Measurements from ENCODE around the gene TMEM74B.

TMEM74B gene

GRCh38 chr20:1165941-1166340 is 18.8 kb downstream of the TMEM74B start:
- Histone ChIP-seq H2BK120ac (ENCODE audit: low read depth, low read length) (no peak overlapping the region), H3K36me3 (ENCODE audit: control insufficient read depth, insufficient read depth, low read length) (peaks cover 11% of the 10 kb centered on the region), H3K18ac (ENCODE audit: low read length) (no peak overlapping the region), H3K9ac (ENCODE audit: low read length) (no peak overlapping the region), H4K8ac (ENCODE audit: low read depth, low read length) (no peak overlapping the region), H3K4me3 (ENCODE audit: low read length) (no peak overlapping the region), H3K79me1 (ENCODE audit: low read length) (no peaks in the 10 kb centered on the region), H3K4ac (ENCODE audit: low read depth, low read length) (no peak overlapping the region), H3K4me1 (ENCODE audit: control insufficient read depth, low read depth, low read length) (no peaks in the 10 kb centered on the region), H3K27ac (ENCODE audit: low read depth, low read length) (no peak overlapping the region), H3K4me2 (ENCODE audit: low read length) (no peak overlapping the region), H2BK5ac (ENCODE audit: low read length) (no peak overlapping the region), H3K79me2 (ENCODE audit: control insufficient read depth, insufficient read depth, low read length) (no peaks in the 10 kb centered on the region), H2BK15ac (replicated peaks; ENCODE audit: low read depth) (no peak overlapping the region), H2AK5ac (ENCODE audit: low read length) (no peak overlapping the region), H3K23ac (ENCODE audit: low read length) (no peak overlapping the region), H4K5ac (ENCODE audit: low read length) (no peak overlapping the region), H3K27me3 (ENCODE audit: insufficient read depth, low read length, poor library complexity) (no peaks in the 10 kb centered on the region), H3K56ac (ENCODE audit: low read length) (no peak overlapping the region)
- no peak for DNase-seq
- WGBS (ENCODE audit: extremely low coverage, insufficient coverage, low lambda C conversion rate): no CpG with 5 or more reads among the region's 9 CpGs

GRCh38 chr20:1165521-1165920 is 19.3 kb downstream of the TMEM74B start:
- H4K8ac ChIP-seq (ENCODE audit: low read depth, low read length): no peak overlapping the region
- no peaks in the 10 kb centered on the region for H3K27me3 ChIP-seq (ENCODE audit: insufficient read depth, low read length, poor library complexity)
- no peaks in the 10 kb centered on the region for H3K79me1 ChIP-seq (ENCODE audit: low read length)
- H4K5ac ChIP-seq (ENCODE audit: low read length): no peak overlapping the region
- no peak overlapping the region for H2AK5ac ChIP-seq (ENCODE audit: low read length)
- no peak overlapping the region for H2BK120ac ChIP-seq (ENCODE audit: low read depth, low read length)
- no peaks in the 10 kb centered on the region for H3K4me1 ChIP-seq (ENCODE audit: control insufficient read depth, low read depth, low read length)
- H3K56ac ChIP-seq (ENCODE audit: low read length): no peak overlapping the region
- H2BK15ac ChIP-seq (replicated peaks; ENCODE audit: low read depth): no peak overlapping the region
- H3K9ac ChIP-seq (ENCODE audit: low read length): no peak overlapping the region
- WGBS (ENCODE audit: extremely low coverage, insufficient coverage, low lambda C conversion rate): no CpG with 5 or more reads among the region's 1 CpG
- H3K4ac ChIP-seq (ENCODE audit: low read depth, low read length): no peak overlapping the region
- H3K4me3 ChIP-seq (ENCODE audit: low read length): no peak overlapping the region
- no peak overlapping the region for H3K4me2 ChIP-seq (ENCODE audit: low read length)
- H2BK5ac ChIP-seq (ENCODE audit: low read length): no peak overlapping the region
- H3K27ac ChIP-seq (ENCODE audit: low read depth, low read length): no peak overlapping the region
- H3K79me2 ChIP-seq (ENCODE audit: control insufficient read depth, insufficient read depth, low read length): no peaks in the 10 kb centered on the region
- peaks cover 12% of the 10 kb centered on the region for H3K36me3 ChIP-seq (ENCODE audit: control insufficient read depth, insufficient read depth, low read length)
- no peak overlapping the region for H3K18ac ChIP-seq (ENCODE audit: low read length)
- H3K23ac ChIP-seq (ENCODE audit: low read length): no peak overlapping the region
- DNase-seq: no peak

- H4K8ac ChIP-seq (ENCODE audit: low read depth, low read length): no peak overlapping the region
- H3K4me3 ChIP-seq (ENCODE audit: low read length): no peak overlapping the region
- no peak for DNase-seq
- H4K5ac ChIP-seq (ENCODE audit: low read length): no peak overlapping the region
- H3K27me3 ChIP-seq (ENCODE audit: insufficient read depth, low read length, poor library complexity): no peaks in the 10 kb centered on the region
- H3K9ac ChIP-seq (ENCODE audit: low read length): no peak overlapping the region
- WGBS (ENCODE audit: extremely low coverage, insufficient coverage, low lambda C conversion rate): no CpG with 5 or more reads among the region's 7 CpGs
- H3K27ac ChIP-seq (ENCODE audit: low read depth, low read length): no peak overlapping the region
- H3K18ac ChIP-seq (ENCODE audit: low read length): no peak overlapping the region
- no peak overlapping the region for H2BK5ac ChIP-seq (ENCODE audit: low read length)
- no peak overlapping the region for H2BK15ac ChIP-seq (replicated peaks; ENCODE audit: low read depth)
- no peak overlapping the region for H2AK5ac ChIP-seq (ENCODE audit: low read length)
- no peaks in the 10 kb centered on the region for H3K4me1 ChIP-seq (ENCODE audit: control insufficient read depth, low read depth, low read length)
- no peak overlapping the region for H3K4me2 ChIP-seq (ENCODE audit: low read length)
- H3K79me1 ChIP-seq (ENCODE audit: low read length): no peaks in the 10 kb centered on the region
- H3K56ac ChIP-seq (ENCODE audit: low read length): no peak overlapping the region
- no peak overlapping the region for H3K23ac ChIP-seq (ENCODE audit: low read length)
- peaks cover 12% of the 10 kb centered on the region for H3K36me3 ChIP-seq (ENCODE audit: control insufficient read depth, insufficient read depth, low read length)
- H2BK120ac ChIP-seq (ENCODE audit: low read depth, low read length): no peak overlapping the region
- H3K4ac ChIP-seq (ENCODE audit: low read depth, low read length): no peak overlapping the region
- no peaks in the 10 kb centered on the region for H3K79me2 ChIP-seq (ENCODE audit: control insufficient read depth, insufficient read depth, low read length)
Observed at GRCh38 chr20:1164871-1165270, 19.9 kb downstream of the TMEM74B start.

- H2AK5ac ChIP-seq (ENCODE audit: low read length): no peak overlapping the region
- no peaks in the 10 kb centered on the region for H3K79me2 ChIP-seq (ENCODE audit: control insufficient read depth, insufficient read depth, low read length)
- no peak overlapping the region for H3K56ac ChIP-seq (ENCODE audit: low read length)
- no peak overlapping the region for H3K23ac ChIP-seq (ENCODE audit: low read length)
- WGBS (ENCODE audit: extremely low coverage, insufficient coverage, low lambda C conversion rate): no CpG with 5 or more reads among the region's 2 CpGs
- H2BK120ac ChIP-seq (ENCODE audit: low read depth, low read length): no peak overlapping the region
- H3K4me3 ChIP-seq (ENCODE audit: low read length): no peak overlapping the region
- H3K27ac ChIP-seq (ENCODE audit: low read depth, low read length): no peak overlapping the region
- no peak overlapping the region for H4K8ac ChIP-seq (ENCODE audit: low read depth, low read length)
- H3K27me3 ChIP-seq (ENCODE audit: insufficient read depth, low read length, poor library complexity): no peaks in the 10 kb centered on the region
- H3K4ac ChIP-seq (ENCODE audit: low read depth, low read length): no peak overlapping the region
- no peak overlapping the region for H3K18ac ChIP-seq (ENCODE audit: low read length)
- DNase-seq: no peak
- no peaks in the 10 kb centered on the region for H3K79me1 ChIP-seq (ENCODE audit: low read length)
- H2BK5ac ChIP-seq (ENCODE audit: low read length): no peak overlapping the region
- no peaks in the 10 kb centered on the region for H3K4me1 ChIP-seq (ENCODE audit: control insufficient read depth, low read depth, low read length)
- no peak overlapping the region for H2BK15ac ChIP-seq (replicated peaks; ENCODE audit: low read depth)
- no peak overlapping the region for H3K4me2 ChIP-seq (ENCODE audit: low read length)
- H4K5ac ChIP-seq (ENCODE audit: low read length): no peak overlapping the region
- peaks cover 12% of the 10 kb centered on the region for H3K36me3 ChIP-seq (ENCODE audit: control insufficient read depth, insufficient read depth, low read length)
- H3K9ac ChIP-seq (ENCODE audit: low read length): no peak overlapping the region
Observed at GRCh38 chr20:1163653-1164052, 21.1 kb downstream of the TMEM74B start.

- no peaks in the 10 kb centered on the region for H3K79me2 ChIP-seq (ENCODE audit: control insufficient read depth, insufficient read depth, low read length)
- no peaks in the 10 kb centered on the region for H3K27me3 ChIP-seq (ENCODE audit: insufficient read depth, low read length, poor library complexity)
- H2BK15ac ChIP-seq (replicated peaks; ENCODE audit: low read depth): no peak overlapping the region
- H3K79me1 ChIP-seq (ENCODE audit: low read length): no peaks in the 10 kb centered on the region
- H3K4me1 ChIP-seq (ENCODE audit: control insufficient read depth, low read depth, low read length): no peaks in the 10 kb centered on the region
- DNase-seq: no peak
- no peak overlapping the region for H3K4me3 ChIP-seq (ENCODE audit: low read length)
- H3K36me3 ChIP-seq (ENCODE audit: control insufficient read depth, insufficient read depth, low read length): peaks cover 9% of the 10 kb centered on the region
- no peak overlapping the region for H3K56ac ChIP-seq (ENCODE audit: low read length)
- H4K8ac ChIP-seq (ENCODE audit: low read depth, low read length): no peak overlapping the region
- no peak overlapping the region for H3K18ac ChIP-seq (ENCODE audit: low read length)
- H4K5ac ChIP-seq (ENCODE audit: low read length): no peak overlapping the region
- no peak overlapping the region for H2BK5ac ChIP-seq (ENCODE audit: low read length)
- no peak overlapping the region for H2BK120ac ChIP-seq (ENCODE audit: low read depth, low read length)
- H2AK5ac ChIP-seq (ENCODE audit: low read length): no peak overlapping the region
- no peak overlapping the region for H3K4me2 ChIP-seq (ENCODE audit: low read length)
- H3K9ac ChIP-seq (ENCODE audit: low read length): no peak overlapping the region
- H3K4ac ChIP-seq (ENCODE audit: low read depth, low read length): no peak overlapping the region
- no peak overlapping the region for H3K27ac ChIP-seq (ENCODE audit: low read depth, low read length)
- no CpG with 5 or more reads among the region's 6 CpGs for WGBS (ENCODE audit: extremely low coverage, insufficient coverage, low lambda C conversion rate)
- H3K23ac ChIP-seq (ENCODE audit: low read length): no peak overlapping the region
Observed at GRCh38 chr20:1163105-1163504, 21.7 kb downstream of the TMEM74B start.

GRCh38 chr20:1160991-1161390 is 23.8 kb downstream of the TMEM74B start:
- H3K18ac ChIP-seq (ENCODE audit: low read length): no peak overlapping the region
- no peak overlapping the region for H2BK5ac ChIP-seq (ENCODE audit: low read length)
- no peaks in the 10 kb centered on the region for H3K79me1 ChIP-seq (ENCODE audit: low read length)
- H3K4ac ChIP-seq (ENCODE audit: low read depth, low read length): no peak overlapping the region
- WGBS (ENCODE audit: extremely low coverage, insufficient coverage, low lambda C conversion rate): no CpG with 5 or more reads among the region's 12 CpGs
- peaks cover 9% of the 10 kb centered on the region for H3K36me3 ChIP-seq (ENCODE audit: control insufficient read depth, insufficient read depth, low read length)
- H3K27ac ChIP-seq (ENCODE audit: low read depth, low read length): no peak overlapping the region
- H2BK120ac ChIP-seq (ENCODE audit: low read depth, low read length): no peak overlapping the region
- H3K27me3 ChIP-seq (ENCODE audit: insufficient read depth, low read length, poor library complexity): no peaks in the 10 kb centered on the region
- DNase-seq: no peak
- H3K4me2 ChIP-seq (ENCODE audit: low read length): no peak overlapping the region
- H3K56ac ChIP-seq (ENCODE audit: low read length): no peak overlapping the region
- no peak overlapping the region for H3K9ac ChIP-seq (ENCODE audit: low read length)
- H2BK15ac ChIP-seq (replicated peaks; ENCODE audit: low read depth): no peak overlapping the region
- H2AK5ac ChIP-seq (ENCODE audit: low read length): no peak overlapping the region
- no peaks in the 10 kb centered on the region for H3K4me1 ChIP-seq (ENCODE audit: control insufficient read depth, low read depth, low read length)
- no peak overlapping the region for H3K4me3 ChIP-seq (ENCODE audit: low read length)
- H3K23ac ChIP-seq (ENCODE audit: low read length): no peak overlapping the region
- no peak overlapping the region for H4K5ac ChIP-seq (ENCODE audit: low read length)
- H4K8ac ChIP-seq (ENCODE audit: low read depth, low read length): no peak overlapping the region
- H3K79me2 ChIP-seq (ENCODE audit: control insufficient read depth, insufficient read depth, low read length): no peaks in the 10 kb centered on the region

All from mesendoderm (in vitro differentiated cells).